ENCODE data around the gene MVB12B.
A peak's percentile ranks its signal among the peaks of the same experiment; 100 is the strongest.

Gene MVB12B

GRCh38 chr9:126506361-126507317 lies 180.0 kb downstream of the MVB12B start:
- no peaks in the 10 kb centered on the region for H3K27me3 ChIP-seq (ENCODE audit: insufficient read depth, poor library complexity, severe bottlenecking)
- TF ChIP-seq CTCF (IDR thresholded peaks at IDR 0.05; ENCODE audit: poor library complexity, severe bottlenecking) = no peak
- ATAC-seq (ENCODE audit: low read depth) (no peak), DNase-seq (ENCODE audit: low spot score) (peak; percentile 34)
- H3K4me3 ChIP-seq (ENCODE audit: severe bottlenecking) = no peak overlapping the region
- H3K27ac ChIP-seq (ENCODE audit: poor library complexity, severe bottlenecking) = no peak overlapping the region
- H3K4me1 ChIP-seq (ENCODE audit: insufficient read depth, poor library complexity, severe bottlenecking) = no peaks in the 10 kb centered on the region
- H3K9me3 ChIP-seq (ENCODE audit: severe bottlenecking) = no peaks in the 10 kb centered on the region
- no peaks in the 10 kb centered on the region for H3K36me3 ChIP-seq (ENCODE audit: low read depth)

GRCh38 chr9:126507318-126508109 lies 180.9 kb downstream of the MVB12B start:
- Histone ChIP-seq H3K4me1 (ENCODE audit: insufficient read depth, poor library complexity, severe bottlenecking) (no peaks in the 10 kb centered on the region), H3K4me3 (ENCODE audit: severe bottlenecking) (no peak overlapping the region), H3K36me3 (ENCODE audit: low read depth) (no peaks in the 10 kb centered on the region), H3K27me3 (ENCODE audit: insufficient read depth, poor library complexity, severe bottlenecking) (no peaks in the 10 kb centered on the region), H3K9me3 (ENCODE audit: severe bottlenecking) (no peaks in the 10 kb centered on the region), H3K27ac (ENCODE audit: poor library complexity, severe bottlenecking) (no peak overlapping the region)
- DNase-seq (ENCODE audit: low spot score) (peak; percentile 42), ATAC-seq (ENCODE audit: low read depth) (0 out of 3 replicates have a peak, but pooled peaks have one; percentile 11)
- no peak for TF ChIP-seq CTCF (IDR thresholded peaks at IDR 0.05; ENCODE audit: poor library complexity, severe bottlenecking)

- Histone ChIP-seq H3K27ac (ENCODE audit: poor library complexity, severe bottlenecking) (no peak overlapping the region), H3K9me3 (ENCODE audit: severe bottlenecking) (no peaks in the 10 kb centered on the region), H3K36me3 (ENCODE audit: low read depth) (no peaks in the 10 kb centered on the region), H3K4me1 (ENCODE audit: insufficient read depth, poor library complexity, severe bottlenecking) (peaks cover 2% of the 10 kb centered on the region), H3K27me3 (ENCODE audit: insufficient read depth, poor library complexity, severe bottlenecking) (no peaks in the 10 kb centered on the region), H3K4me3 (ENCODE audit: severe bottlenecking) (no peak overlapping the region)
- DNase-seq (ENCODE audit: low spot score) (peak; percentile 27), ATAC-seq (ENCODE audit: low read depth) (no peak)
- TF ChIP-seq CTCF (IDR thresholded peaks at IDR 0.05; ENCODE audit: poor library complexity, severe bottlenecking) = no peak
These were observed 181.6 kb downstream of the MVB12B start for GRCh38 chr9:126508171-126508591.

- H3K9me3 ChIP-seq (ENCODE audit: severe bottlenecking) = no peaks in the 10 kb centered on the region
- no peak for ATAC-seq (ENCODE audit: low read depth)
- no peak overlapping the region for H3K27ac ChIP-seq (ENCODE audit: poor library complexity, severe bottlenecking)
- peaks cover 7% of the 10 kb centered on the region for H3K4me1 ChIP-seq (ENCODE audit: insufficient read depth, poor library complexity, severe bottlenecking)
- no peak for DNase-seq (ENCODE audit: low spot score)
- no peaks in the 10 kb centered on the region for H3K36me3 ChIP-seq (ENCODE audit: low read depth)
- H3K27me3 ChIP-seq (ENCODE audit: insufficient read depth, poor library complexity, severe bottlenecking) = no peaks in the 10 kb centered on the region
- TF ChIP-seq CTCF (IDR thresholded peaks at IDR 0.05; ENCODE audit: poor library complexity, severe bottlenecking) = no peak
- no peak overlapping the region for H3K4me3 ChIP-seq (ENCODE audit: severe bottlenecking)
These were observed 182.3 kb downstream of the MVB12B start for GRCh38 chr9:126508928-126509327.

All from RWPE2 (cell line).